Measurements from ENCODE around the gene FAM171A2.

- TF ChIP-seq, protein P1, sequence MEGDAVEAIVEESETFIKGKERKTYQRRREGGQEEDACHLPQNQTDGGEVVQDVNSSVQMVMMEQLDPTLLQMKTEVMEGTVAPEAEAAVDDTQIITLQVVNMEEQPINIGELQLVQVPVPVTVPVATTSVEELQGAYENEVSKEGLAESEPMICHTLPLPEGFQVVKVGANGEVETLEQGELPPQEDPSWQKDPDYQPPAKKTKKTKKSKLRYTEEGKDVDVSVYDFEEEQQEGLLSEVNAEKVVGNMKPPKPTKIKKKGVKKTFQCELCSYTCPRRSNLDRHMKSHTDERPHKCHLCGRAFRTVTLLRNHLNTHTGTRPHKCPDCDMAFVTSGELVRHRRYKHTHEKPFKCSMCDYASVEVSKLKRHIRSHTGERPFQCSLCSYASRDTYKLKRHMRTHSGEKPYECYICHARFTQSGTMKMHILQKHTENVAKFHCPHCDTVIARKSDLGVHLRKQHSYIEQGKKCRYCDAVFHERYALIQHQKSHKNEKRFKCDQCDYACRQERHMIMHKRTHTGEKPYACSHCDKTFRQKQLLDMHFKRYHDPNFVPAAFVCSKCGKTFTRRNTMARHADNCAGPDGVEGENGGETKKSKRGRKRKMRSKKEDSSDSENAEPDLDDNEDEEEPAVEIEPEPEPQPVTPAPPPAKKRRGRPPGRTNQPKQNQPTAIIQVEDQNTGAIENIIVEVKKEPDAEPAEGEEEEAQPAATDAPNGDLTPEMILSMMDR (conservative IDR thresholded peaks at IDR 0.05): no peak
- no peak for TF ChIP-seq ZFX (IDR thresholded peaks at IDR 0.05)
Measured at GRCh38 chr17:44379887-44380286, 16.2 kb upstream of the FAM171A2 start.

Data from C4-2B (cell line).